ENCODE data around the gene FGF3.

- no peak for TF ChIP-seq CTCF (IDR thresholded peaks at IDR 0.05)
- no peak for TF ChIP-seq EZH2 (IDR thresholded peaks at IDR 0.05)
These were observed 46.5 kb upstream of the FGF3 start for GRCh38 chr11:69865707-69866106.

Data from neural progenitor cell (in vitro differentiated cells).